ENCODE results near the gene PDCL3.

PDCL3 gene

GRCh38 chr2:100624536-100624935 is 61.7 kb downstream of the PDCL3 start:
- in situ Hi-C loops (cut with HindIII; ENCODE audit: low sequenced_read_pairs) = no loop called here
- H3K4me3 ChIP-seq (ENCODE audit: low read depth, low read length) = no peak overlapping the region
- TF ChIP-seq CTCF (IDR thresholded peaks at IDR 0.05; ENCODE audit: low read depth, low read length, missing control alignments) = no peak
- no peak for DNase-seq (ENCODE audit: low read depth)

GRCh38 chr2:100625717-100626116 is 62.9 kb downstream of the PDCL3 start:
- no peak for DNase-seq (ENCODE audit: low read depth)
- no peak for TF ChIP-seq CTCF (IDR thresholded peaks at IDR 0.05; ENCODE audit: low read depth, low read length, missing control alignments)
- in situ Hi-C loops (cut with HindIII; ENCODE audit: low sequenced_read_pairs) = no loop called here
- no peak overlapping the region for H3K4me3 ChIP-seq (ENCODE audit: low read depth, low read length)
